H1 (cell line): ENCODE measurements around the gene MOB3B. TPM values are rescaled to one million over a fixed set of nuclear protein-coding genes. Genes with fewer than 3 reads are reported as not detected.

ENCODE experiments used
- CTCF ChIA-PET: fragments of 300-600 bp; sonication (Branson Sonifier 250); formaldehyde crosslinking; loops from one replicate; lab custom pipeline; 2021; ENCODE audit not compliant: partially characterized antibody; lab: Charles Lee
- POLR2A ChIA-PET: fragments of 300-600 bp; sonication (Branson Sonifier 250); formaldehyde crosslinking; loops from one replicate; lab custom pipeline; 2021; ENCODE audit warnings: inconsistent platforms; ENCODE audit not compliant: partially characterized antibody; lab: Charles Lee
- DNase-seq, 2 experiments: peaks; one replicate each; pipeline versions ENCODE4 v3.0.0 to v3.0.0-alpha.2; 2010 to 2022; ENCODE audit warnings: low spot score in 2 of 2, low read depth in 1 of 2, mixed read lengths in 1 of 2
- FAIRE-seq: peaks from 2 replicates; lab custom pipeline; 2011; peaks lifted over from hg19 to GRCh38; lab: Jason Lieb, UNC
- H2AFZ ChIP-seq: 2 replicates; pipeline ENCODE4 v1.8.1; 2012; ENCODE audit warnings: low read length, inconsistent platforms
- H2AK5ac ChIP-seq: 2 replicates; pipeline ENCODE4 v1.6.1; 2013; ENCODE audit warnings: low read depth, low read length
- H2BK120ac ChIP-seq: replicated peaks from 2 replicates; pipeline ENCODE3; 2013; ENCODE audit warnings: low read depth, low read length, inconsistent platforms
- H2BK12ac ChIP-seq: 2 replicates; pipeline ENCODE4 v1.6.1; 2013; ENCODE audit warnings: low read depth, low read length
- H2BK15ac ChIP-seq: 2 replicates; pipeline ENCODE4 v1.6.1; 2013; ENCODE audit warnings: low read length
- H2BK20ac ChIP-seq: 2 replicates; pipeline ENCODE4 v1.6.1; 2013; ENCODE audit warnings: low read length
- H2BK5ac ChIP-seq: 2 replicates; pipeline ENCODE4 v1.6.1; 2013; ENCODE audit warnings: low read depth, low read length
- H3K14ac ChIP-seq: 2 replicates; pipeline ENCODE4 v1.6.1; 2013; ENCODE audit warnings: inconsistent platforms; ENCODE audit not compliant: insufficient read length
- H3K18ac ChIP-seq: 2 replicates; pipeline ENCODE4 v1.6.1; 2013; ENCODE audit warnings: low read length; ENCODE audit errors: extremely low read depth
- H3K23ac ChIP-seq: 2 replicates; pipeline ENCODE4 v1.6.1; 2013; ENCODE audit warnings: inconsistent platforms; ENCODE audit not compliant: insufficient read length
- H3K23me2 ChIP-seq: 2 replicates; pipeline ENCODE4 v1.6.1; 2013; ENCODE audit warnings: low read depth, low read length
- H3K27ac ChIP-seq: 2 replicates; pipeline ENCODE4 v1.6.1; 2011; ENCODE audit warnings: low read depth, low read length, inconsistent platforms
- H3K27me3 ChIP-seq, 4 experiments: replicated peaks in 1 of 4; 1 replicate in 1 of 4; 2 replicates in 3 of 4; pipeline versions ENCODE4 v1.6.1 to v1.8.1; 2011 to 2013; ENCODE audit warnings: low read length in 3 of 4, mild to moderate bottlenecking in 3 of 4, inconsistent platforms in 2 of 4, mixed read lengths in 2 of 4, moderate library complexity in 1 of 4; ENCODE audit not compliant: control insufficient read depth in 3 of 4, insufficient read depth in 3 of 4; ENCODE audit errors: extremely low read depth in 1 of 4
- H3K36me3 ChIP-seq, 4 experiments: 2 replicates each; pipeline versions ENCODE4 v1.6.1 to v1.8.1; 2011 to 2013; ENCODE audit warnings: mild to moderate bottlenecking in 4 of 4, low read length in 3 of 4, moderate library complexity in 2 of 4, control low read depth in 1 of 4, inconsistent platforms in 1 of 4; ENCODE audit not compliant: insufficient read depth in 4 of 4, control insufficient read depth in 2 of 4
- H3K4ac ChIP-seq: replicated peaks from 2 replicates; pipeline ENCODE3; 2013; ENCODE audit warnings: low read length, low read depth, mixed read lengths, inconsistent platforms; ENCODE audit not compliant: insufficient read length
- H3K4me1 ChIP-seq, 4 experiments: replicated peaks in 1 of 4; 1 replicate in 1 of 4; 2 replicates in 3 of 4; pipeline versions ENCODE4 v1.6.1 to v1.8.1; 2011 to 2013; ENCODE audit warnings: low read length in 3 of 4, inconsistent platforms in 2 of 4, mixed read lengths in 1 of 4; ENCODE audit not compliant: insufficient read depth in 4 of 4, control insufficient read depth in 3 of 4
- H3K4me2 ChIP-seq, 2 experiments: 2 replicates each; pipeline versions ENCODE4 v1.6.1 to v1.8.1; 2011 to 2013; ENCODE audit warnings: low read depth in 2 of 2, low read length in 2 of 2, control low read depth in 1 of 2, inconsistent platforms in 1 of 2, mild to moderate bottlenecking in 1 of 2; ENCODE audit not compliant: insufficient read depth in 1 of 2
- H3K4me3 ChIP-seq, 4 experiments: fragments of 200-600, 300-600 bp in 1 of 4; sonication (generic), shearing (Covaris generic), sonication (Bioruptor Twin) in 1 of 4; 2 replicates each; pipeline versions ENCODE4 v1.5.1 to v1.8.1; 2011 to 2016; ENCODE audit warnings: low read length in 4 of 4, low read depth in 3 of 4, control low read depth in 2 of 4, inconsistent platforms in 2 of 4, mild to moderate bottlenecking in 2 of 4, mixed read lengths in 1 of 4, moderate library complexity in 1 of 4; ENCODE audit not compliant: insufficient read depth in 2 of 4; ENCODE audit errors: extremely low read depth in 1 of 4
- H3K56ac ChIP-seq: replicated peaks from 2 replicates; pipeline ENCODE3; 2013; ENCODE audit warnings: low read depth, mild to moderate bottlenecking, mixed read lengths, low read length, inconsistent platforms; ENCODE audit not compliant: insufficient read length
- H3K79me1 ChIP-seq: 2 replicates; pipeline ENCODE4 v1.6.1; 2013; ENCODE audit warnings: low read depth, low read length, control low read depth
- H3K79me2 ChIP-seq, 2 experiments: 2 replicates each; pipeline versions ENCODE4 v1.6.1 to v1.8.1; 2012 to 2013; ENCODE audit warnings: low read length in 2 of 2, mild to moderate bottlenecking in 2 of 2, inconsistent platforms in 1 of 2; ENCODE audit not compliant: insufficient read depth in 2 of 2, control insufficient read depth in 1 of 2
- H3K9ac ChIP-seq, 4 experiments: replicated peaks in 1 of 4; 1 replicate in 1 of 4; 2 replicates in 3 of 4; pipeline versions ENCODE4 v1.6.1 to v1.8.1; 2011 to 2013; ENCODE audit warnings: low read depth in 3 of 4, low read length in 3 of 4, control low read depth in 2 of 4, mild to moderate bottlenecking in 2 of 4, moderate library complexity in 2 of 4, inconsistent platforms in 1 of 4; ENCODE audit errors: extremely low read depth in 1 of 4
- H3K9me3 ChIP-seq, 2 experiments: 2 replicates each; pipeline versions ENCODE4 v1.6.1 to v1.8.1; 2012 to 2013; ENCODE audit warnings: mild to moderate bottlenecking in 2 of 2, moderate library complexity in 2 of 2, control low read depth in 1 of 2, inconsistent platforms in 1 of 2, low read depth in 1 of 2, low read length in 1 of 2, mixed read lengths in 1 of 2; ENCODE audit not compliant: insufficient read depth in 2 of 2
- H4K20me1 ChIP-seq, 2 experiments: replicated peaks in 1 of 2; 2 replicates each; pipeline versions ENCODE3 to v1.8.1; 2011 to 2013; ENCODE audit warnings: inconsistent platforms in 2 of 2, low read length in 2 of 2, mild to moderate bottlenecking in 1 of 2; ENCODE audit not compliant: insufficient read depth in 2 of 2, control insufficient read depth in 1 of 2
- H4K5ac ChIP-seq: 2 replicates; pipeline ENCODE4 v1.6.1; 2013; ENCODE audit warnings: low read length, low read depth, mixed read lengths, inconsistent platforms; ENCODE audit not compliant: insufficient read length
- H4K8ac ChIP-seq: 2 replicates; pipeline ENCODE4 v1.8.0; 2013; ENCODE audit warnings: mild to moderate bottlenecking, moderate library complexity, low read length, inconsistent platforms; ENCODE audit not compliant: insufficient read depth; ENCODE audit errors: extremely low read depth
- H4K91ac ChIP-seq: replicated peaks from 2 replicates; pipeline ENCODE3; 2013; ENCODE audit warnings: low read length, mixed read lengths, inconsistent platforms; ENCODE audit not compliant: insufficient read length
- ATF3 ChIP-seq: IDR thresholded peaks from 2 replicates; pipeline ENCODE4 v1.6.1; 2011; ENCODE audit warnings: low read depth, mild to moderate bottlenecking, low read length; ENCODE audit not compliant: insufficient read depth
- BCL11A ChIP-seq, 2 experiments: IDR thresholded peaks; one replicate each; pipeline ENCODE4 v1.6.1; 2011; ENCODE audit warnings: low read depth in 2 of 2, low read length in 2 of 2, mild to moderate bottlenecking in 2 of 2
- CTBP2 ChIP-seq: IDR thresholded peaks from 2 replicates; pipeline ENCODE4 v1.7.0; 2011; ENCODE audit warnings: borderline replicate concordance, mild to moderate bottlenecking, moderate library complexity, mixed read lengths, low read length; ENCODE audit not compliant: insufficient read depth, insufficient read length
- CTCF ChIP-seq, 3 experiments: IDR thresholded peaks; 1 replicate in 2 of 3; 2 replicates in 1 of 3; pipeline versions ENCODE4 v1.5.1 to v1.6.1; 2011; ENCODE audit warnings: low read length in 3 of 3, mild to moderate bottlenecking in 3 of 3, inconsistent platforms in 2 of 3, low read depth in 1 of 3, moderate library complexity in 1 of 3; ENCODE audit not compliant: insufficient read depth in 1 of 3; ENCODE audit errors: control extremely low read depth in 1 of 3
- GTF2F1 ChIP-seq: IDR thresholded peaks from 2 replicates; pipeline ENCODE4 v1.6.1; 2012; ENCODE audit warnings: low read depth, low read length, improper control_type of control experiment, borderline replicate concordance
- HDAC6 ChIP-seq: IDR thresholded peaks from one replicate; pipeline ENCODE4 v1.7.1; 2012; ENCODE audit warnings: low read depth, mild to moderate bottlenecking, inconsistent platforms, low read length, moderate library complexity
- TAF1 ChIP-seq: IDR thresholded peaks from 2 replicates; pipeline ENCODE4 v1.6.1; 2011; ENCODE audit warnings: mild to moderate bottlenecking, low read depth, low read length
- TAF7 ChIP-seq: optimal IDR thresholded peaks from 2 replicates; pipeline ENCODE3; 2011; ENCODE audit warnings: low read depth, mild to moderate bottlenecking, inconsistent platforms, low read length, moderate library complexity, borderline replicate concordance
- YY1 ChIP-seq: IDR thresholded peaks from 2 replicates; pipeline ENCODE4 v1.6.1; 2011; ENCODE audit warnings: low read depth, mild to moderate bottlenecking, low read length
- WGBS, 2 experiments: shearing (Covaris generic) in 1 of 2; methylation state at CpG; one replicate each; pipeline versions ENCODE4 v1.1.6 to v1.1.7; 2013 to 2015; ENCODE audit warnings: low lambda C conversion rate in 2 of 2, mixed read lengths in 2 of 2, inconsistent platforms in 1 of 2, low coverage in 1 of 2, missing lambda C conversion rate in 1 of 2; ENCODE audit not compliant: insufficient replicate concordance in 2 of 2, insufficient coverage in 1 of 2, insufficient read length in 1 of 2; ENCODE audit errors: extremely low coverage in 1 of 2, missing lambda C conversion rate in 1 of 2; 5-methylcytosine and 5-hydroxymethylcytosine counted together
- polyA plus RNA-seq, 7 experiments: library from polyadenylated mRNA; depleted of rRNA in 3 of 7; stranded (reverse) in 5 of 7; unstranded in 2 of 7; fragments of >200 nt in 5 of 7; fragments of 200-250 nt in 2 of 7; gene quantifications; 1 replicate in 5 of 7; 2 replicates in 1 of 7; 4 replicates in 1 of 7; pipeline versions ENCODE4 v1.2.1 to v1.2.3, GENCODE V29; 2011 to 2013; ENCODE audit warnings: missing spikeins in 2 of 7, mixed read lengths in 2 of 7
- total RNA-seq: library from RNA; stranded (reverse); fragmentation: NEBNext Ultra II Directional; extraction: Animal tissue kit (Norgen Biotek cat#: 25700); gene quantifications from 2 replicates; pipeline ENCODE4 v1.2.1, GENCODE V29; 2021

The MOB3B gene
- total and polyA plus RNA-seq, 2 of the 8 experiments (the other 6 are each of a cell fraction or from before 2014, with no cell fraction given): 12.7 to 16.1 TPM

- H3K14ac ChIP-seq: no peak overlapping the region
- no peak overlapping the region for H3K56ac ChIP-seq
- H2AK5ac ChIP-seq: no peak overlapping the region
- H2BK20ac ChIP-seq: no peak overlapping the region
- DNase-seq: no peak
- H2BK15ac ChIP-seq: 0 out of 2 replicates have a peak overlapping the region, but pooled peaks have one; percentile 40
- 0 out of 2 replicates have a peak overlapping the region, but pooled peaks have one; percentile 16 for H2BK5ac ChIP-seq
- 0 out of 4 replicates have a peak, but pooled peaks cover 0 to 3% of the 10 kb centered on the region in 2 experiments for H3K79me2 ChIP-seq
- no peak overlapping the region for H2BK12ac ChIP-seq
- no peak overlapping the region for H3K18ac ChIP-seq
- H2AFZ ChIP-seq: no peak overlapping the region
- no peak overlapping the region for H3K4me2 ChIP-seq
- no peak overlapping the region for H2BK120ac ChIP-seq
- H4K20me1 ChIP-seq: no peaks in the 10 kb centered on the region
- no peak overlapping the region for H3K4ac ChIP-seq
- 88% methylated on average over 2 of the region's 2 CpGs; no CpG with 5 or more reads in 1 of the 2 experiments for WGBS, 2 experiments
- no peak overlapping the region for H3K4me3 ChIP-seq
- H3K79me1 ChIP-seq: peaks cover 4% of the 10 kb centered on the region; the same call in 1 of the 2 replicates
- H3K23ac ChIP-seq: no peak overlapping the region
- H3K23me2 ChIP-seq: no peaks in the 10 kb centered on the region
- no peak overlapping the region for H3K27ac ChIP-seq
- H3K9ac ChIP-seq: no peak overlapping the region
- POLR2A ChIA-PET: no interaction called here
- no peaks in the 10 kb centered on the region for H3K36me3 ChIP-seq
- CTCF ChIA-PET: interaction anchor here (1.3 kb wide), 1 partner anchor 14 kb away, joined by 3 read pairs; no protein-coding TSS in a partner anchor
- peaks cover 0 to 1% (median 0%) of the 10 kb centered on the region in 4 experiments; a peak in 1 of 7 replicates for H3K27me3 ChIP-seq
- no peak overlapping the region for H4K5ac ChIP-seq
- no peak for FAIRE-seq
- H3K4me1 ChIP-seq: peaks cover 0 to 17% (median 12%) of the 10 kb centered on the region in 4 experiments
- no peak overlapping the region for H4K8ac ChIP-seq
- H3K9me3 ChIP-seq: no peaks in the 10 kb centered on the region
- H4K91ac ChIP-seq: no peak overlapping the region
- no peak for TF ChIP-seq TAF7
- no peak for TF ChIP-seq YY1
- TF ChIP-seq BCL11A (IDR thresholded peaks at IDR 0.05; ENCODE audit: low read depth in 2 of 2, low read length in 2 of 2): no peak
- TF ChIP-seq CTBP2: no peak
- no peak for TF ChIP-seq CTCF (IDR thresholded peaks at IDR 0.05; ENCODE audit: control extremely low read depth in 1 of 3, insufficient read depth in 1 of 3, low read depth in 1 of 3, low read length in 3 of 3)
- no peak for TF ChIP-seq TAF1
- no peak for TF ChIP-seq ATF3
- no peak for TF ChIP-seq GTF2F1
- no peak for TF ChIP-seq HDAC6
Observed at GRCh38 chr9:27431543-27432147, 98.0 kb downstream of the MOB3B start.
